GM12892 (cell line): ENCODE results near the gene SERINC5.

ENCODE experiments used
- POLR2A ChIP-seq: IDR thresholded peaks from 2 replicates; pipeline ENCODE4 v1.6.1; 2011; ENCODE audit warnings: low read depth, low read length, control low read depth
- POLR2AphosphoS5 ChIP-seq: IDR thresholded peaks from 2 replicates; pipeline ENCODE4 v1.6.1; 2011; ENCODE audit warnings: low read depth, low read length, control low read depth
- TAF1 ChIP-seq: IDR thresholded peaks from 2 replicates; pipeline ENCODE4 v1.6.1; 2011; ENCODE audit warnings: low read depth, mild to moderate bottlenecking, control low read depth, low read length, borderline replicate concordance

- TF ChIP-seq POLR2A (no peak), POLR2AphosphoS5 (no peak), TAF1 (no peak)
Observed at GRCh38 chr5:80266566-80266965, 10.7 kb upstream of the SERINC5 start.
